Lower leg skin (tissue), 4 donors: ENCODE data around the gene SLC52A1. TPM values are rescaled to one million over a fixed set of nuclear protein-coding genes. Genes with fewer than 3 reads are reported as not detected.

Experiments
- DNase-seq, 2 donors: peaks; one replicate each; pipeline ENCODE4 v3.0.0-alpha.2; 2019; ENCODE audit warnings: low spot score in 2 of 2
- H3K4me3 ChIP-seq: fragments of 200-600 bp; sonication (generic); 2 replicates; pipeline ENCODE4 v1.5.1; 2017; ENCODE audit warnings: mild to moderate bottlenecking, low read depth; ENCODE audit not compliant: poor library complexity, severe bottlenecking
- POLR2A ChIP-seq, 2 donors: fragments of 450-650 bp; IDR thresholded peaks; one replicate each; pipeline ENCODE4 v1.6.1; 2016 to 2017; ENCODE audit warnings: antibody characterized with exemption in 2 of 2, mild to moderate bottlenecking in 1 of 2, moderate library complexity in 1 of 2
- WGBS, 2 donors: methylation state at CpG; one replicate each; pipeline ENCODE4 v1.1.5; 2018; 5-methylcytosine and 5-hydroxymethylcytosine counted together
- intact Hi-C: fragments of 100-400 bp; cut with DNase I; formaldehyde crosslinking; loops from one replicate; pipeline ENCODE4 v1.15.0; 2023; ENCODE audit warnings: low total_unique reads
- total RNA-seq, 4 donors: library from RNA; depleted of rRNA; stranded (reverse); fragments of >200 nt; gene quantifications; one replicate each; pipeline ENCODE4 v1.1.0, GENCODE V29; 2016
- TF ChIP-seq, protein P1 (sequence below), 3 donors: fragments of 450-650 bp; IDR thresholded peaks; one replicate each; pipeline ENCODE4 v1.5.1; 2016; ENCODE audit warnings: antibody characterized with exemption in 3 of 3, mild to moderate bottlenecking in 3 of 3, moderate library complexity in 2 of 3

The SLC52A1 gene
- total RNA-seq, 4 donors from 2014 or later: 3.3 to 16.1 (median 4.8) TPM

DNA sequence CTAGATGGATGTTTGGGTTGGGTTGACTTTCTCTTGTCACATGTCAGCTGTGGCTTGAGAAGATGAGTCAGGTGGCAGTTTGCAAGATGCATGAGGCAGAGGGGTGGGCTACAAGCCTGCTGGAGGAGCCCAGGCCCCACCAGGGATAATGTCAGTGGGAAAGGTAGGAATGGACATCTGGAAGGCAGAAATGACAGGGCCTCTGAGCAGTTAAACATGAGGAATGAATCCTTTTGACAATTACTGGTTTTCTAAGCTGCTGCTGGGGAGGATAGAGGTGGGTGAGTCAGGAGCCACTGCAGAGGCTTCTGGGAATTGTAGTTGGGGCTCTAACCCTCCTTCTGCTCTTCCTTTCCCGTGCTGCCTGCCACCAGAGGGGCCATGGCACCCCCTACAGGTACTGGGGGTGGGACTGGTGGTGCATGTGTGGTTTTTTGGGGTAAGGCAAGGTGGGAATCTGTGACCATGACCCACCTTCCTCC lies 15.7 kb downstream of the SLC52A1 start:
- 40 to 72% methylated on average over 1 of the region's 1 CpG for WGBS, 2 donors
- no peak for DNase-seq
- H3K4me3 ChIP-seq: no peak overlapping the region
- intact Hi-C loops: no loop called here
- TF ChIP-seq, protein P1, sequence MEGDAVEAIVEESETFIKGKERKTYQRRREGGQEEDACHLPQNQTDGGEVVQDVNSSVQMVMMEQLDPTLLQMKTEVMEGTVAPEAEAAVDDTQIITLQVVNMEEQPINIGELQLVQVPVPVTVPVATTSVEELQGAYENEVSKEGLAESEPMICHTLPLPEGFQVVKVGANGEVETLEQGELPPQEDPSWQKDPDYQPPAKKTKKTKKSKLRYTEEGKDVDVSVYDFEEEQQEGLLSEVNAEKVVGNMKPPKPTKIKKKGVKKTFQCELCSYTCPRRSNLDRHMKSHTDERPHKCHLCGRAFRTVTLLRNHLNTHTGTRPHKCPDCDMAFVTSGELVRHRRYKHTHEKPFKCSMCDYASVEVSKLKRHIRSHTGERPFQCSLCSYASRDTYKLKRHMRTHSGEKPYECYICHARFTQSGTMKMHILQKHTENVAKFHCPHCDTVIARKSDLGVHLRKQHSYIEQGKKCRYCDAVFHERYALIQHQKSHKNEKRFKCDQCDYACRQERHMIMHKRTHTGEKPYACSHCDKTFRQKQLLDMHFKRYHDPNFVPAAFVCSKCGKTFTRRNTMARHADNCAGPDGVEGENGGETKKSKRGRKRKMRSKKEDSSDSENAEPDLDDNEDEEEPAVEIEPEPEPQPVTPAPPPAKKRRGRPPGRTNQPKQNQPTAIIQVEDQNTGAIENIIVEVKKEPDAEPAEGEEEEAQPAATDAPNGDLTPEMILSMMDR (IDR thresholded peaks at IDR 0.05): no peak
- TF ChIP-seq POLR2A (IDR thresholded peaks at IDR 0.05): no peak

GRCh38 chr17:5014357-5014756 lies 20.9 kb downstream of the SLC52A1 start:
- TF ChIP-seq POLR2A (IDR thresholded peaks at IDR 0.05): no peak
- TF ChIP-seq, protein P1 (IDR thresholded peaks at IDR 0.05): no peak
- H3K4me3 ChIP-seq: no peak overlapping the region
- 82 to 83% methylated on average over 4 of the region's 4 CpGs for WGBS, 2 donors
- intact Hi-C loops: no loop called here
- no peak for DNase-seq

DNA sequence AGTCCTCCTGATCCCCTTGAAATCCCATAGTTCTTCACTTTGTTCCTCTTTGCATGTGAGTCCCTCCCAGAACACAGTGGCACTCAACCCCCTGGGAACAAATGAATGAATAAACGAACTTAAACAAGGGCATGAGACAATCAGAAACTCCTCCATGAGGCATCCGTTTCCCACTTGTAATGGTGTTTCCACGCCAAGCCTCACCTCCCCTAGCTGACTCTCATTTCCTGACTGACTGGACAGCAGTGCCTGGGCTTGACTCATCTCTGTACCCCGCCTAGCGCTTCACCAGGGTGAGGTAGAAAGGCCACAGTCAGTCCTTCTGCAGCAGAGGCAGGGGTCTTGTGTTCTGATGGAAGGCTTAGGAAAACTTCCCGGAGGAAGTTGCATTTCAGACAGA lies 23.3 kb downstream of the SLC52A1 start:
- intact Hi-C loops: no loop called here
- no peak overlapping the region for H3K4me3 ChIP-seq
- no peak for DNase-seq
- TF ChIP-seq, protein P1 (IDR thresholded peaks at IDR 0.05): no peak
- TF ChIP-seq POLR2A (IDR thresholded peaks at IDR 0.05): no peak
- WGBS, 2 donors: 67 to 78% methylated on average over 6 of the region's 6 CpGs

- 95 to 96% methylated on average over 18 of the region's 18 CpGs for WGBS, 2 donors
Observed at GRCh38 chr17:5003214-5003867, 31.9 kb downstream of the SLC52A1 start.

DNA sequence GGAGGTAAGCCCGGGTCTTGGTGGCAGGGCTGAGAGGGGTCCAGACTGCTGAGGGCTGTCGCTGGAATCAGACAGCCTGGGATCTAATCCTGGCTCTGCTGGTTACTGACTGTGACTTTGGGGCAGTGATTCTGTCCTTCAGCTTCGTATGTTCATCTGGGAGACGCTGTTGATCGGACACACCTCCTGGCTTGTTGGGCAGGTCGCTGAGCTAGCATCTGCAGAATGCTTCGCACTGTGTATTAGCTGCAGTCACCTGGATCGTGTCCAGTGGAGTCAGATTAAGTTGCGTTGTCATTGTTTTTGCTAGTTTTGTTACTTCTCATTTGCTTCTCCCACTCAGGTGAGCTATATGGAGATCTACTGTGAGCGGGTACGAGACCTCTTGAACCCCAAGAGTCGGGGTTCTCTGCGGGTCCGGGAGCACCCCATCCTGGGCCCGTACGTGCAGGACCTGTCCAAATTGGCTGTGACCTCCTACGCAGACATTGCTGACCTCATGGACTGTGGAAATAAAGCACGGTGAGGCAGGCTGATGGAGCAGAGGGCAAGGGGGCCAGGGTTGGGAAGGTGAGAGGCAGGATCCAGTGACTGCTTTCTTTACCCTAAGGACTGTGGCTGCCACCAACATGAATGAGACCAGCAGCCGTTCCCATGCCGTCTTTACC lies 33.0 kb downstream of the SLC52A1 start:
- 93 to 96% methylated on average over 20 of the region's 20 CpGs for WGBS, 2 donors
- intact Hi-C loops: no loop called here
- no peak for TF ChIP-seq POLR2A (IDR thresholded peaks at IDR 0.05)
- TF ChIP-seq, protein P1 (IDR thresholded peaks at IDR 0.05): no peak
- no peak for DNase-seq
- no peak overlapping the region for H3K4me3 ChIP-seq

More at GRCh38 chr17:5003214-5003867, 31.9 kb downstream of the SLC52A1 start:
- no peak overlapping the region for H3K4me3 ChIP-seq
- no peak for TF ChIP-seq POLR2A (IDR thresholded peaks at IDR 0.05)
- TF ChIP-seq, protein P1 (IDR thresholded peaks at IDR 0.05): no peak
- intact Hi-C loops: no loop called here
- DNase-seq: no peak
